GM12892 (cell line): Measurements from ENCODE around the gene PLAC8.

Experiments used
- POLR2A ChIP-seq: IDR thresholded peaks from 2 replicates; pipeline ENCODE4 v1.6.1; 2011; ENCODE audit warnings: low read depth, low read length, control low read depth
- POLR2AphosphoS5 ChIP-seq: IDR thresholded peaks from 2 replicates; pipeline ENCODE4 v1.6.1; 2011; ENCODE audit warnings: low read depth, low read length, control low read depth

DNA sequence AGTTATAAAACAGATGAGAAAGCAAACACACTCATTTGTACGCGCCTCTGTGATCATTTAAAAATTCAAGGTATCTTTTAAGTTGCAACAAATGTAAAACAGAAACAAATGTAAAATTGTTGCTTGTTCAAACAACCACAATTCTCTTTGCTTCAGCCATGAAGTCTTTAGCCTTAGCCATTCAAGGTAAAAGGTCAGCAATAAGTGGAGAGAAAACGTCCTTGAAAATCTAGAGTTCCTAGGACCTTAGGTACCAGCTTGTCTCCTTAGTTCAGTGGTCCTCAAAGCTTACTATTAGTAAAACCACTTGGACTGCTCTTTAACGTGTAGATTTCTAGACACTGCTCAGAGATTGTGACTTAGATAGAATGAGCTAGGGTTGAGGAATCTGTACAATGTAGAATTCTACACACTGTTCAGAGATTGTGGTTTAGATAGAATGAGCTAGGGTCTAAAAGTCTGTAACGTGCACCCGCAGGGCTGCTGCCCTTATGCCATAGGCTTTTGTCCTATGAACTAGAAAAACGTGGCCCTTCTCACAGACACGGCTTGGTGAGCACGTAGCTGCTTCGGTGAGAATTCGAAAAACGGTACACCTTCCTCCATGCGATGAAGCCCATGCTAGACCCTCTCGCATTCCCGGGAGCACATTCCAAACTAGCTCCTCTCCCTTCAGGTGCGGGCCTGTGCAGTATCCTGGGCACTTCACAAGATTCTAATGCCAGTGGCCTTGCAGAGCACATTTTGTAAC lies 1.7 kb downstream of the PLAC8 start:
- no peak for TF ChIP-seq POLR2A
- TF ChIP-seq POLR2AphosphoS5, result no peak
